Stimulated activated CD8-positive, alpha-beta memory T cell treated with anti-CD3 and anti-CD28 coated beads, Interleukin-2, amount 100 ng/mL, for 48 hours (primary cell): ENCODE data around the gene CDH4.
"Not testable (repeated sequence)": the region's sequence is repeated elsewhere in the genome, so short reads cannot be mapped to it uniquely, and the experiment has no call there.

Experiments
- DNase-seq, 2 donors: peaks; one replicate each; pipeline ENCODE4 v3.0.0-alpha.2; 2020; ENCODE audit warnings: low read depth in 2 of 2

The CDH4 gene

DNA sequence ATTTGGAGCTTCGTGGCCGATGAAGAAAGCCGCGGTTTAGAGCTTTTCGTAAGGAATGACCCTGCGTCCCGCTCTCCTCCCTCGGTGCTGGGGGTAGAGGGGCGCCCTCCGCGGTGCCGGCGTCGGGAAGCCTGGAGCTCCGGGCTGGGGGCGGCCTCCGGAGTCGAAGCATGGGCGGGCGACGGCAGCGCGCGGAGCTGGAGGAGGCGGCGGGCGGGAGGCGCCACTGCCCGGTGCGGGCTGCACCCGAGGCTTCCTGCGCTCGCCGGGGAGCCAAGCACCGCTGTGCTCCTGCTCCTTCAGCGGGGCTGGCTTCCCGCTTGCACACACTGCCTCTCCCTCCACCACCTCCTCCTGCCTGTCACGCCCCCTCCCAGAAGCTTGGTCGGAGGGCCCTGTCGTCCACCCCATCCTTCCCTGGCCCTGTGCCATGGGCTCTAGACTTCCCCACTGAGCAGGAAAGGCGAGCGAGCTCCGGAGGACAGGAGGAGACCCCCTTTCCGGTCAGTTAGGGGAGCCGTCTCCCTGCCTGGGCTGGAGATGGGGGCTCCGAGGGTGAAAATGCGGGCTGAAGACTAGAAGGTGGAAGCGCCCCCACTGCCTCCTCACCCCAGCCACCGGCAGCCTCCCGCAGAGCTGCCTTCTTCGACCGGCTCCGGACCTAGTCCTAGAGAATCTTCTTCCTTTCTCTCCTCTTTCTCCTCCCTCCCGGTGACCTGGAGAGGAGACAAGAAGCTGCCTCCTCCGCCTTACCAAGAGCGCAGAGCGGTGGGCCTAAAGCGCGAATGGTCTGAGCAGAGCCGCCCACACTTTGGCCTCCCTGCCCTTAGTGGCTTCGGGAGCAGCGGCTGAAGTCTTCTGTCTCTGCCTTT lies 1.8 kb downstream of the CDH4 start:
- DNase-seq, result no peak

- no peak for DNase-seq
These were observed 3.0 kb downstream of the CDH4 start for GRCh38 chr20:61254881-61255626.

DNA sequence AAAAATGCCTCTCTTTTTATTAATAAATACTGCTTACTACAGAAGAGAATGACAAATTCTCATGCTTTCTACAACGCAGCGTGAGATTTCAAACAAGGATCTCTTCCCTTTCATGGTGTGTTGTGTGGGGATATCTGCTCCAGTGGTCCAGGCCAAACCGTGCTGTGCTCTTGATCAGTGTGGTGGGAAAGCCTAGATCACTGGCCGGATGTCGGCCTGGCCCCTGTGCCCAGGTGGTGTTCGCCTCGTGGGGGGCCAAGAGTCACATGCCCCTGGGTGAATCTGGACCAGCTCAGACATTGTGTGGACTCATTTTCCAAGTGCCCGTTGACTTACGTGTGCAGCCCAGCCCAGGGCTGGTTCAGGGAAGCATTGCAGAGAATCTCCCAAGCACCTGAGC lies 4.3 kb downstream of the CDH4 start:
- DNase-seq, result no peak

GRCh38 chr20:61256824-61257223 lies 4.8 kb downstream of the CDH4 start:
- no peak for DNase-seq

- DNase-seq, result no peak
These were observed 5.5 kb downstream of the CDH4 start for GRCh38 chr20:61257611-61258010.

- DNase-seq, result no peak
These were observed 7.7 kb downstream of the CDH4 start for GRCh38 chr20:61259741-61260140.

- DNase-seq, result no peak
These were observed 8.8 kb downstream of the CDH4 start for GRCh38 chr20:61260905-61261304.

GRCh38 chr20:61262036-61262435 lies 10.0 kb downstream of the CDH4 start:
- DNase-seq, result no peak

- DNase-seq, result no peak
These were observed 10.5 kb downstream of the CDH4 start for GRCh38 chr20:61262514-61262913.

GRCh38 chr20:61263084-61263695 lies 11.1 kb downstream of the CDH4 start:
- peak; percentile 15 to 26 for DNase-seq

GRCh38 chr20:61263938-61264337 lies 11.9 kb downstream of the CDH4 start:
- no peak for DNase-seq

DNA sequence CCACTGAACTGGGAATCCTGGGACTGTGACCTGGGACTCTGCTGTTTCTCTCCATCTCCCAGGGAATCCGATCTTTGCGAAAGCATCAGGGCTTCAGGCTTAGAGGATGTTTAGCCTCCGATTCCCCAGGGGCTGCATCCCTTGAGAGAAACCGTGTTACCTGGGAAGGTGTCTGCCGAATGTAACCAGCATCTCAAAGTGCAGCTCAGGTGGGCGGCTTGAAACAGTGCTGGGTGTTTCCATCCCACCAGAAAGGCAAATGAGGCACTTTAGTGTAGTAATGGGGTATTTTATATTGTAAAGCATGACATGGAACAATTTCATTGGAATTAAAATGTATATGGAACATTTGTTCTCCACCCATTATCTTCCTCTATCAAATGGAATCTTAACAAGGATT lies 15.2 kb downstream of the CDH4 start:
- DNase-seq, result no peak

- no peak for DNase-seq
These were observed 16.0 kb downstream of the CDH4 start for GRCh38 chr20:61268024-61268423.

GRCh38 chr20:61271312-61272231 lies 19.5 kb downstream of the CDH4 start:
- no peak for DNase-seq

- not testable (repeated sequence) for DNase-seq
These were observed 21.0 kb downstream of the CDH4 start for GRCh38 chr20:61273024-61273423.

DNA sequence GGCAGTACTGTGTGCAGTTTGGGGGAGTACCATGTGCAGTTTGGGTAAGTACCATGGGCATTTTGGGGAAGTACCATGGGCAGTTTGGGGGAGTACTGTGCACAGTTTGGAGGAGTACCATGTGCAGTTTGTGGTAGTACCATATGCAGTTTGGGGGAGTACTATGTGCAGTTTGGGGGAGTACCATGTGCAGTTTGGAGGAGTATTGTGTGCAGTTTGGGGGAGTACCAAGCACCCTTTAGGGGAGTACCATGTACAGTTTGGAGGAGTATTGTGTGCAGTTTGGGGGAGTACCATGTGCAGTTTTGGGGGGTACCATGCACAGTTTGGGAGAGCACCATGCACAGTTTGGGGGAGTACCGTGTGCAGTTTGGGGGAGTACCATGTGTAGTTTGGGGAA lies 21.6 kb downstream of the CDH4 start:
- not testable (repeated sequence) for DNase-seq

GRCh38 chr20:61274326-61274725 lies 22.3 kb downstream of the CDH4 start:
- DNase-seq, result no peak

GRCh38 chr20:61278296-61278695 lies 26.2 kb downstream of the CDH4 start:
- no peak for DNase-seq

DNA sequence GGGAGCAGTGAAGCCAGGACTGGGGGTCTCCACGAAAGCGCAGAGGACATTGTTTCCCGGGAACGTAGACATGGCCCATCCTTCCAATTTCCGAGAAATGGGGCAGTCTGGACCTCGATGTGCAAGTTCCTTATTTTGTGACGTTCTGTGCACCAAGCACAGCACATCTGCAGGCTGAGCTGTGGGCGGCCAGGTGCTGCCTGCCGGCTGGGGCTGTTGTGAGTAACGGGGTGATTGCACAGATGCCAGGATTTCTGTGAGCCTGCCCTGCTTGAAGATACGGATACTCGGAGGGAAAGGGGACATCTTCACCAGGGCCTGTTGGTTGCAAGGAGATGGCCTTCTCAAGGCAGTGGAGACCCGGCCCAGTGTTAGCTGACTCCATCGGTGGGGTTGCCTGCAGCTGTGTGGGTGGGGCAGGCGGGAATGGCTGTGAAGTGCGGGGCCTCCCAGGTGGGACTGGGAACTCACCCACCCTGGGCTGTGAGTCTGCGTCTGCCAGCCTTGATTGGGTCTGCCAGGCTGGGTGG lies 27.6 kb downstream of the CDH4 start:
- no peak for DNase-seq

DNA sequence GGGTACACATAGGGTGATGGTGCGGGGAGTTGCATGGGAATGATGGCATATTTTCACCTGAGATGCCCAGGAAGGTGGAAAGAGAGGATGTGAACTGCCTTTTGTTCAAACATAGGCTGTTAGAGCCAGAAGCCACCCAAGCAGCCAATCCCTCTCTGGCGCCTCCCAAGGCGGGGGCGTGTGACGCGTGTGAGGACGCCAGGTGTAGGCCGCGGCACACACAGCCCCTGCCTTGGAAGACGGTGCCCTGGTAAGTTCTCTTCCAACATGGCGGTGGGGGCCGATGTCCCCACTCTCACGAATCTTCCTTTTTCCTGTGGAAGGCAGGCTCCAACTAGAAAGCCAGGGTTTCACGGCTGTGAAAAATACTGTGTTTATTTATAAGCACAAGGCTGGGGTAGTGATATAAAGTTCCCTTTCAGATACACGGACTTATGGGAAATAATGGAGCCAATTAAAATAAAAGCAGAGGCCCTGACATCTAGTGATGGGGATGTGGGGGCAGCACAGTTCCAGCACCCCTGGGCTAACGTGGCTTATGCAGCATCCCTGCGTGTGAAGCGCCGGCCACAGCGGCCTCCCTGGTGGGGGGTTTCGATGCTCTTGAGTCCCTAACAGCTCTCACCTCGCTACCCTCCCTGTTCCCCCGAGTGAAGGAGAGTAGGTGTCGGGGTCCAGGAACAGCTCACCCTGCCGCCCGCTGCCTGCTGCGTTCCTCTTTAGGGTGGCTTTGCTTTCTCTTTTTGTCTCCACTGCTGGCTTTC lies 28.3 kb downstream of the CDH4 start:
- DNase-seq, result no peak
